GM12872 (cell line): Measurements from ENCODE around the gene CDK11A.

Experiments
- TF ChIP-seq, protein P1 (sequence below): IDR thresholded peaks from 3 replicates; pipeline ENCODE4 v1.5.1; 2011; ENCODE audit warnings: low read depth, mild to moderate bottlenecking, low read length, moderate library complexity; ENCODE audit not compliant: insufficient read depth

CDK11A gene

DNA sequence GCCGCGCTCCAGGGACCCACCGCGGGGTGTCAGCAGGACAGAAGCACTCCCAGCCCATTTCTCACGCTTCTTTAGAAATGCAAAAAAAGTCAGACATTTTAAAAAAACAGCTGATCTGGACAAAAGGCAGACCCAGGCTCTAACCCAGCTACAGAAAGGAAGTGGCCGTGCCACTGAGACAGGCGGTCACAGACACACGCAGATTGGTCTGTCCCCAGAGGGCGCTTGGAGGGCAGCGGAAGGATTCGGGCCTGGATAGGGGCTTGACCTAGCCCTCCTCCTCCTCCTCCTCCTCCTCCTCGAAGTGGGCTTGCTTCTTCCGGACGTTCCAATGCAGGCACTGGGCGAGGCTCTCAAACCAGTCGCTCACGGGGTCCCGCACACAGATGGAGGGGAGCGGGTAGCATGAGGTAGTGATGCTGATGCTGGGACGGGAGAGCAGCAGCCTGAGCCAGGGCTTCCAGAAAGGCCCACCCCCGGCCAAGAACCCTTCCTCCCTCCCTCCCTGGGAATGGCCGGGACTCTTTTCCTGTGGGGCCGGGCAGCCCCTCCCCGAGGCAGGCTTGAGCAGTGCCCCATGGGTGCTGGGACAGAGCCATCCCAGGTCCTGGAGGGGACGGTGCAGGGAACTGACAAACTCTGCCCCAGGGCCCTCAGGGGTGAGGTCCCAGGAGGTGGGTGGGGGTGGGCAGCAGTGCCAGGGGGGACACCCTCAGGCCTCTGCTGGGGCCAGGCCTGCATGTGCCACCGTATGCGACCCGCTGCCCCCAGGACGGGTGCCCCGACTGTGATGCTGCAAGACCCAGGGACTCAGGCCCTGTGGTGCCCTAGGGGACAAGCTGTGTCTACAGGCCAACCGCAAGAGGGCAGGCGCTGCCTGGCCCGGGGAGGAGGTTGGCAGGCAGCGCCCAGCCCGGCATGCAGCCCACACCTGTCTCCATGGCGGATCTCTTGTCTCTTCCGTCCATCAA lies 28.8 kb upstream of the CDK11A start:
- TF ChIP-seq, protein P1, sequence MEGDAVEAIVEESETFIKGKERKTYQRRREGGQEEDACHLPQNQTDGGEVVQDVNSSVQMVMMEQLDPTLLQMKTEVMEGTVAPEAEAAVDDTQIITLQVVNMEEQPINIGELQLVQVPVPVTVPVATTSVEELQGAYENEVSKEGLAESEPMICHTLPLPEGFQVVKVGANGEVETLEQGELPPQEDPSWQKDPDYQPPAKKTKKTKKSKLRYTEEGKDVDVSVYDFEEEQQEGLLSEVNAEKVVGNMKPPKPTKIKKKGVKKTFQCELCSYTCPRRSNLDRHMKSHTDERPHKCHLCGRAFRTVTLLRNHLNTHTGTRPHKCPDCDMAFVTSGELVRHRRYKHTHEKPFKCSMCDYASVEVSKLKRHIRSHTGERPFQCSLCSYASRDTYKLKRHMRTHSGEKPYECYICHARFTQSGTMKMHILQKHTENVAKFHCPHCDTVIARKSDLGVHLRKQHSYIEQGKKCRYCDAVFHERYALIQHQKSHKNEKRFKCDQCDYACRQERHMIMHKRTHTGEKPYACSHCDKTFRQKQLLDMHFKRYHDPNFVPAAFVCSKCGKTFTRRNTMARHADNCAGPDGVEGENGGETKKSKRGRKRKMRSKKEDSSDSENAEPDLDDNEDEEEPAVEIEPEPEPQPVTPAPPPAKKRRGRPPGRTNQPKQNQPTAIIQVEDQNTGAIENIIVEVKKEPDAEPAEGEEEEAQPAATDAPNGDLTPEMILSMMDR: no peak

DNA sequence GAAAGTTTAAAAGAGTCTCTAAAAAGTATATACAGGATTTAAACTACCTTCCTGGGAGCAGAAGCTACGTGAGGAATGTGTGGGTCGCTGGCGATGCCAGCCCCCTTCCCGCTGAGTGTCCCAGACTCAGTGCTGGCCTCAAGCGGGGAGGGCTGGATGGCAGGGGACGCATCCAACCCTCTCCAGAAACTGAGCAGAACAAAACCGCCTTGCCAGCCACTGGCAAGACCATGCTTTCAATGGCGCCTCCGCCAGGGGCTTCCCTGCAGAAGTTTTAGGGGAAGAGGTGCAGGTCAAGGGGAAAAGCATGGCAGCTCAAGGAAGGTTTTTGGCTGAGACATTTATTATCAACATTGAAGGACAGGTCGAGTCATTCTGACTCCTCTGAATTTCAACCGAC lies 28.0 kb upstream of the CDK11A start:
- TF ChIP-seq, protein P1: no peak

DNA sequence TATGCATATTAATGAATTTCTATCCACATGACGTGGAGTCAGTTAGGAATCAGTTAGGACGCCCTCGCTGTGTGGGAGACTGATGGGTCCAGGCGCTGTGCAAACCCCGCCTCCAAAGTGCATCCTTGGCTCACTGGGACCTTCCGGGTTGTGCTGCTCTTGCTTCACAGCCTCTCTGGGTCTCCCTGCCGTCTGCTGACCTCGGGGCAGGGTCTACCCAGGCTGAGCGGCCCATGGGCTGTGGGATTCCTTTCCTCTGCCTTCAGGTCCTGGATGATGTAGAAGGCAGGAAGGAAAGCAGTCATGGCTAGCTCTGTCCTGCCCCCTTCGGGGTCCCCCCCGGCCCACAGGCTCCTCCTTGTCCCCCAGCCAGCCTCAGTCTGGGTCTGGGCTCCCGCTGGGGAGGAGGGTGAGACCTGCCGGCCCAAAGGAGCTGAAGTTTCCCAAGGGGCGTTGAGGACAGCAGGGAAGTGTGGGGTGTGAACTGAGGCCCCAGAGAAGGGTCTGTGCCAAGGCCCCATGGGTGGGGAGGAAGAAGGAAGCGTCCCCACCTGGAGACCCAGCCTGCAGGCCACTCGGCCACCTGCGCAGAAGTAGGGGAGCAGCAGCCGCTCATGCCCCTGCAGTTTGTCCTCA lies 24.6 kb upstream of the CDK11A start:
- TF ChIP-seq, protein P1: no peak

DNA sequence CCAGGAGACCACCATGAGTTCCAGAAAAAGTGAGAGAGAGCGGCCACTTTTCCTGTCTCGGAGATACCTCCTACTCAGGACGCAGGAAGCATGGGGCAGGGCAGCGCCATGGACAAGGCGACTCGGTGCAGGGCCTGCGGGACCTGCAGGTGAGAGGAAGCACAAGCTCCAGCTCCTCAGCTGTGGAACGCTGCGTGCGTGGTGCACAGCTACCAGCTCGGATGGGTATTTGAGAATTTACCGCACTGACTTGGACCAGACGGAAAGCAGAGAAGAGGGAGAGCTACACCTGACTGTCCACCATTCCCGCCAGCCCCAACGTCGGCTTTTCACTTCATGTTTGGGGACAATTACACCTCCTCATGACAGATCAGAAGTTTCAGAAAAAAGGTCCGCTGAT lies 8.2 kb upstream of the CDK11A start:
- TF ChIP-seq, protein P1: no peak

DNA sequence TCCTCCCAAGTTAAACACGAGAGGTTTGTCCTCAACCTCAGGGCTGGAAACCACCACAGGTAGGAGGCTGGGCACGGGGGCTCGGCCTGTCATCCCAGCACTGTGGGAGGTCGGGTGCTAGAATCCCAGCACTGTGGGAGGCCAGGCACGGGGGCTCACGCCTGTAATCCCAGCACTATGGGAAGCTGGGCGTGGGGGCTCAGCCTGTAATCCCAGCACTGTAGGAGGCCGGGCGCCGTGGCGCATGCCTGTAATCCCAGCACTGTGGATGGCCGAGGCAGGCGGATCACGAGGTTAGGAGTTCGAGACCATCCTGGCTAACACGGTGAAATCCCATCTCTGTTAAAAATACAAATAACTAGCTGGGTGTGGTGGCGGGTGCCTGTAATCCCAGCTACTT lies 6.7 kb upstream of the CDK11A start:
- TF ChIP-seq, protein P1: no peak

DNA sequence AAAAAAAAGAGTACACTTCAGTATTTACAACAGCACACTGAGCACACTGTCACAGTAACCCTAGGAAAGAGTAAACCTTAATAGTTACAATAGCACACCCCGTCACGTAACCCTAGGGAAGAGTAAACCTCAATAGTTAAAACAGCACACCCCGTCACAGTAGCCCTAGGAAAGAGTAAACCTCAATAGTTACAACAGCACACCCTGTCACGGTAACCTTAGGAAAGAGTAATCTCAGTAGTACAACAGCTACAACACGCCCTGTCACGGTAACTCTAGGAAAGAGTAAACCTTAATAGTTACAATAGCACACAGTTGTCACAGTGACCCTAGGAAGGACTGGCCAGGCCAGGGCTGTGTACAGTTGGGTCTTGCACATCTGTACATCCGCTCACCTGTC lies 3.0 kb downstream of the CDK11A start:
- TF ChIP-seq, protein P1: no peak

DNA sequence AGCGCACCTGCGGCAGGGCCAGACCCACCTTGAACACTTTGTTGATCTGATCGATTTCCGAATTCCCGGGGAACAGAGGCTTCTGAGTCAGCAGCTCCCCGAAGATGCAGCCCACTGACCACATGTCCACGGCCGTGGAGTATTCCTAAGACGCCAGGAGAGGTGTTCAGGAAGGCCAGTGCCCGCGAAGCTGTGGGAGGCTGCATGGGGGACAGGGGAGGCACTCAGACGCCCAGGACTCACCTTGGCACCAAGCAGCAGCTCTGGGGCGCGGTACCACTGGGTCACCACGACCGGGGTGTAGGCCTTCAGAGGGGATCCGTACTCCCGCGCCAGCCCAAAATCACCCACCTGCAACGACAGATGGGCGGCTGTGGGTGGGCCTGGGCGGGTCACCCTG lies 20.4 kb downstream of the CDK11A start:
- TF ChIP-seq, protein P1: no peak
